Heart right ventricle (tissue), 16 donors: ENCODE data around the gene RIN3. TPM values are rescaled to one million over a fixed set of nuclear protein-coding genes. Genes with fewer than 3 reads are reported as not detected.

Source experiments
- ATAC-seq, 8 donors: fragments of 200-7000 bp; cut with Tn5 transposase; one replicate each; pipeline ENCODE4 v1.9.1; 2020; ENCODE audit warnings: mild to moderate bottlenecking in 8 of 8, moderate library complexity in 8 of 8, moderate number of reproducible peaks in 1 of 8
- DNase-seq, 2 donors: peaks; one replicate each; pipeline ENCODE4 v3.0.0-alpha.2; 2020
- H3K27ac ChIP-seq, 10 donors: fragments of 200-600 bp; sonication (generic) in 2 of 10; one replicate each; pipeline versions ENCODE4 v1.5.0 to v1.8.0; 2020 to 2022; ENCODE audit warnings: mild to moderate bottlenecking in 3 of 10
- H3K27me3 ChIP-seq, 7 donors: fragments of 200-600 bp; one replicate each; pipeline ENCODE4 v1.8.0; 2021 to 2022; ENCODE audit warnings: mild to moderate bottlenecking in 2 of 7
- H3K36me3 ChIP-seq, 9 donors: fragments of 200-600 bp; sonication (generic) in 1 of 9; one replicate each; pipeline versions ENCODE4 v1.5.0 to v1.8.0; 2020 to 2022; ENCODE audit warnings: mild to moderate bottlenecking in 2 of 9
- H3K4me1 ChIP-seq, 9 donors: fragments of 200-600 bp; sonication (generic) in 1 of 9; one replicate each; pipeline versions ENCODE4 v1.5.0 to v1.8.0; 2020 to 2022; ENCODE audit warnings: mild to moderate bottlenecking in 4 of 9
- H3K4me3 ChIP-seq, 10 donors: fragments of 200-600 bp; sonication (generic) in 2 of 10; one replicate each; pipeline versions ENCODE4 v1.5.0 to v1.8.0; 2020 to 2022; ENCODE audit warnings: mild to moderate bottlenecking in 7 of 10, moderate library complexity in 2 of 10
- H3K9me3 ChIP-seq, 11 donors: fragments of 200-600 bp in 10 of 11; sonication (generic) in 2 of 11; one replicate each; pipeline versions ENCODE4 v1.5.0 to v1.8.0; 2013 to 2022; ENCODE audit warnings: mild to moderate bottlenecking in 2 of 11, control low read depth in 1 of 11, moderate library complexity in 1 of 11
- WGBS, 2 donors: extraction: QIAGEN DNeasy Blood & Tissue Kit; methylation state at CpG; one replicate each; pipeline ENCODE4 v1.1.7; 2013; ENCODE audit warnings: inconsistent platforms in 1 of 2; 5-methylcytosine and 5-hydroxymethylcytosine counted together
- intact Hi-C, 10 donors: fragments of 100-400 bp; cut with DNase I; formaldehyde crosslinking; loops; one replicate each; pipeline versions ENCODE4 v1.11.1 to v1.14.2; 2022
- polyA plus RNA-seq, 2 donors: library from polyadenylated mRNA; stranded (reverse); fragments of 200-250 nt; gene quantifications; one replicate each; pipeline ENCODE4 v1.2.3, GENCODE V29; 2013
- total RNA-seq, 10 donors: library from RNA; stranded (reverse); fragmentation: NEBNext Ultra II Directional in 3 of 10; extraction: Animal tissue kit (Norgen Biotek cat#: 25700) in 3 of 10; gene quantifications; one replicate each; pipeline versions ENCODE4 v1.2.1 to v1.2.4, GENCODE V29; 2021 to 2023
- TF ChIP-seq, protein P1 (sequence below), 9 donors: fragments of 200-600 bp; sonication (generic) in 2 of 9; IDR thresholded peaks; one replicate each; pipeline versions ENCODE4 v1.5.0 to v1.8.0; 2021 to 2022; ENCODE audit warnings: antibody characterized with exemption in 9 of 9, mild to moderate bottlenecking in 5 of 9, moderate library complexity in 1 of 9
- donor health status: Arrhythmogenic right ventricular cardiomyopathy.
- donor health status: ischemic (EF 13 %, LVEDD 7.1; RV severe dilation, severe dysfunction).
- donor health status: healthy with polysubstance abuse.
- donor health status: DM: no; HTN: yes; CAD: no.
- donor health status: DM: no; HTN: no; CAD: no.
- donor health status: ischemic (EF 25% LVEDD 6.9; RV normal size, moderate dysfunction).
- donor health status: ischemic (EF 25% LVEDD 5.7; RV mildly dilated, moderate dysfunction).
- donor health status: healthy.
- donor health status: DM: yes; HTN: yes; CAD: no.
- donor health status: Ischemic cardiomyopathy.
- donor health status: ischemic (EF 35%, LVEDD 5.7; RV mildly dilated, moderate dysfunction).
- donor health status: nonischemic (EF 11% LVEDD 7.7; RV severe dilation, severe dysfunction).
- donor health status: DM: yes; HTN: yes; CAD: no.
- donor health status: PGD.
- donor health status: ischemic (EF 29% LVEDD 5.4; RV normal size, mild dysfunction).
- donor health status: nonischemic (EF 23%, LVEDD 6.1; RV moderate dilation, normal function).

RIN3 gene
- total and polyA plus RNA-seq, 12 donors, result 7.2 to 24.0 (median 12.2) TPM

DNA sequence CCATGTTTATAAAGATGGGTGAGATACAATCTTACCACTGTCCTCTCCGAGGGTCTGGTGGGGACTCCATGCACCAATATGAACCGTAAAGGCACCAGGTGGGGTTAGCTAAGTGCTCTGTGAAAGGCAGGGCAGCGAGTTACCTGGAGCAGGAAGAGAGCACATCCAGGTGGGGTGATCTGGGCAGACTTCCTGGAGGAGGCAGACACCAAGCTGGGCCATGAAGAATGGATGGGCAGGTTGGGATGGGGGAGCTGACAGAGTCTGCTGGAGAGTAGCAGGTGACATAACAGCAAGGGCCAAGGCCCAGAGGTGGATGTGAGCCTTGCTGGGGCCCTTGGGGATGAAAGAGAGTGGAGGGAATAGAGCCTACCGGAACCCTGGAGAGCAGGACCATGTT lies 45.9 kb downstream of the RIN3 start:
- no peak for ATAC-seq
- H3K27me3 ChIP-seq, result no peaks in the 10 kb centered on the region
- no peak for DNase-seq
- peaks cover 0 to 62% (median 8%) of the 10 kb centered on the region in 9 donors for H3K36me3 ChIP-seq
- H3K4me1 ChIP-seq, result peaks cover 0 to 43% (median 6%) of the 10 kb centered on the region in 9 donors
- 97% methylated on average over 4 of the region's 4 CpGs for WGBS, 2 donors
- intact Hi-C loops, result loop anchor here in 1 of 10 donors (10.0 kb wide), 1 partner anchor 95 kb away; no protein-coding TSS in a partner anchor
- H3K9me3 ChIP-seq, result no peaks in the 10 kb centered on the region
- no peak overlapping the region for H3K27ac ChIP-seq
- TF ChIP-seq, protein P1, sequence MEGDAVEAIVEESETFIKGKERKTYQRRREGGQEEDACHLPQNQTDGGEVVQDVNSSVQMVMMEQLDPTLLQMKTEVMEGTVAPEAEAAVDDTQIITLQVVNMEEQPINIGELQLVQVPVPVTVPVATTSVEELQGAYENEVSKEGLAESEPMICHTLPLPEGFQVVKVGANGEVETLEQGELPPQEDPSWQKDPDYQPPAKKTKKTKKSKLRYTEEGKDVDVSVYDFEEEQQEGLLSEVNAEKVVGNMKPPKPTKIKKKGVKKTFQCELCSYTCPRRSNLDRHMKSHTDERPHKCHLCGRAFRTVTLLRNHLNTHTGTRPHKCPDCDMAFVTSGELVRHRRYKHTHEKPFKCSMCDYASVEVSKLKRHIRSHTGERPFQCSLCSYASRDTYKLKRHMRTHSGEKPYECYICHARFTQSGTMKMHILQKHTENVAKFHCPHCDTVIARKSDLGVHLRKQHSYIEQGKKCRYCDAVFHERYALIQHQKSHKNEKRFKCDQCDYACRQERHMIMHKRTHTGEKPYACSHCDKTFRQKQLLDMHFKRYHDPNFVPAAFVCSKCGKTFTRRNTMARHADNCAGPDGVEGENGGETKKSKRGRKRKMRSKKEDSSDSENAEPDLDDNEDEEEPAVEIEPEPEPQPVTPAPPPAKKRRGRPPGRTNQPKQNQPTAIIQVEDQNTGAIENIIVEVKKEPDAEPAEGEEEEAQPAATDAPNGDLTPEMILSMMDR (IDR thresholded peaks at IDR 0.05), result no peak
- no peak overlapping the region for H3K4me3 ChIP-seq

DNA sequence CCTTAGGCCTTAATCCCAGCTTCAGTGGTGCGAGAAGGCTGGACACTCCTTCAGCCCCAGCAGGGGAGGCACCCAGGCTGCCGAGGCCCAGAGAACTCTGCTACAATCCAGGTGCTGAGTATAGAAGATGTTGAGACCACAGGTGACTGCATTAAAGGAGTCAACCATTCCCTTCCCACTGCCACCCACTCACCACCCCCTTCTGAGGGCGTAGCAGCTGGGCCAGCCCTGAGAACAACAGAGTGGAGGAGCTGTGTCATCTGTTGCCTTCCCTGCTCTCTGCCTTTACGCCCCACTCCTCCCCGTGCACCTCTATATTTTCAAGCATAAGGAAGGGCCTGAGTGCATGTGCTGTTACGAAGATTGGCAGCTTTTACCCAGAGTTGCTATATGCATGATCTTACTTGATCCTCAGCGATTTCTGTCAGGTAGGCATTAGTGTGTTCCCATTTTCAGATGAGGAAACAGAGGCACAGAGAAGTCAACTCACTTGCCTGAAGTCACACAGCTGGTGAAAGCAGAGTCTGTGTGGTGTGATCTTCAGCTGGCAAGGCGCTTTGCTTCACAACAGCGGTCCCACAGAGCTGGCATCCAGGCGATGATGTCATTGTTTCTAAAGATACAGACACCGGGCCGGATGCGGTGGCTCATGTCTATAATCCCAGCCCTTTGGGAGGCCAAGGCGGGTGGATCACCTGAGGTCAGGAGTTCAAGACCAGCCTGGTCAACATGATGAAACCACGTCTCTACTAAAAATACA lies 46.7 kb downstream of the RIN3 start:
- 91 to 92% methylated on average over 15 of the region's 15 CpGs for WGBS, 2 donors
- Histone ChIP-seq H3K9me3 (no peaks in the 10 kb centered on the region), H3K27ac (no peak overlapping the region), H3K4me1 (peaks cover 0 to 46% (median 6%) of the 10 kb centered on the region in 9 donors), H3K36me3 (peaks cover 0 to 62% (median 8%) of the 10 kb centered on the region in 9 donors), H3K4me3 (no peak overlapping the region), H3K27me3 (no peaks in the 10 kb centered on the region)
- no peak for ATAC-seq
- TF ChIP-seq, protein P1 (IDR thresholded peaks at IDR 0.05), result no peak
- intact Hi-C loops, result no loop called here
- DNase-seq, result no peak

DNA sequence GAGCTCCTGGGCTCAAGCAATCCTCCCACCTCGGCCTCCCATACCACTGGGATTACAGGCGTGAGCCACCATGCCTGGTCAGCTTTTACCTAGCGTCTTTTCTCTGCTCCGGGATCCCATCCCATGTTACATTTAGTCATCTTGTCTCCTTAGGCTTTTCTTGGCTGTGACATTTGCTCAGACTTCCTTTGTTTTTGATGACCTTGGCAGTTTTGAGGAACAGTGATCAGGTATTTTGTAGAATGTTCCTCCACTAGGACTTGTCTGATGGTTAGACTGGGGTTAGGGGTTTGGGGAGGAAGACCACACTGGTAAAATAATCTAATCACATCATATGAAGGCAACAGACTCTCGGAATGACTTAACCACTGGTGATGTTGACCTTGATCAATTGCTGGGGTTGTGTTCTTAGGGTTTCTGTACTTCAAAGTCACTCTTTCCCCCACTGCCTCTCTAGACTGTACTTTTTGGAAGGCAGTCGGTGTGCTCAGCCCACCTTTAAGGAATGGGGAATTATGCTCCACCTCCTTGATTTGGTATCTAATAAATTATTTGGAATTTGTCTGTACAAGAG lies 48.4 kb downstream of the RIN3 start:
- Histone ChIP-seq H3K36me3 (peaks cover 0 to 59% (median 9%) of the 10 kb centered on the region in 9 donors), H3K4me1 (peaks cover 0 to 42% (median 6%) of the 10 kb centered on the region in 9 donors), H3K27ac (peak overlapping the region in 1 of 10 donors; percentile 79), H3K27me3 (no peaks in the 10 kb centered on the region), H3K4me3 (no peak overlapping the region), H3K9me3 (peaks cover 0 to 10% (median 1%) of the 10 kb centered on the region in 11 donors)
- DNase-seq (no peak), ATAC-seq (no peak)
- intact Hi-C loops, result no loop called here
- TF ChIP-seq, protein P1 (IDR thresholded peaks at IDR 0.05), result no peak
- WGBS, 2 donors, result 95 to 96% methylated on average over 6 of the region's 6 CpGs

DNA sequence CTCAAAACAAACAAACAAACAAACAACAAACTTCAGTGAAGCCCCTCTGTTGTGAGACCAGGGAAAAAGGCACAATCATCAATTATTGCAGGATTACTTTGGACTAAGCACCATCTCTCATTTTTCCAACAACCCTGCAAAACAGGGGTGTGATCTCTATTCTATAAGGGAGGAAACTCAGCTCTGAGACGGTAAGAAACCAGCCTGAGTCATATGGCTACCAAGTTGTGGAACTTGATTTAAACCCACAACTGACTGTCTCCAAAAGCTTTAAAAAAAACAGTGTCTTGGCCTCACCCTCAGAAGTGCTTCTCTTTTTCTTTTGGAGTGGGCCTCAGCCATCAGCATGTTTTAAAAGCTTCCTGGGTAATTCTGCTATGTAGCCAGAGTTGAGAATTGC lies 49.8 kb downstream of the RIN3 start:
- intact Hi-C loops, result no loop called here
- TF ChIP-seq, protein P1 (IDR thresholded peaks at IDR 0.05), result no peak
- Histone ChIP-seq H3K4me3 (no peak overlapping the region), H3K9me3 (peaks cover 0 to 21% (median 8%) of the 10 kb centered on the region in 11 donors), H3K27me3 (no peaks in the 10 kb centered on the region), H3K27ac (peak overlapping the region in 3 of 10 donors; percentile 37 to 79 (median 42)), H3K36me3 (peaks cover 0 to 51% (median 8%) of the 10 kb centered on the region in 9 donors), H3K4me1 (peaks cover 0 to 46% (median 6%) of the 10 kb centered on the region in 9 donors)
- 67 to 73% methylated on average over 1 of the region's 1 CpG for WGBS, 2 donors
- DNase-seq (no peak), ATAC-seq (peak in 7 of 8 donors; percentile 36 to 59 (median 44))
